Peyer's patch (tissue), 4 donors: ENCODE data around the gene DENND1B.

Experiments used
- POLR2A ChIP-seq, 2 donors: fragments of 450-650 bp; IDR thresholded peaks; one replicate each; pipeline ENCODE4 v1.5.1; 2017; ENCODE audit warnings: antibody characterized with exemption in 2 of 2, mild to moderate bottlenecking in 2 of 2, moderate library complexity in 2 of 2
- TF ChIP-seq, protein P1 (sequence below), 6 experiments: fragments of 450-650 bp in 4 of 6; fragments of 200-600 bp in 2 of 6; sonication (generic) in 1 of 6; IDR thresholded peaks; one replicate each; pipeline ENCODE4 v1.5.1; 2017 to 2019; ENCODE audit warnings: antibody characterized with exemption in 6 of 6, mild to moderate bottlenecking in 3 of 6, moderate library complexity in 1 of 6

DNA sequence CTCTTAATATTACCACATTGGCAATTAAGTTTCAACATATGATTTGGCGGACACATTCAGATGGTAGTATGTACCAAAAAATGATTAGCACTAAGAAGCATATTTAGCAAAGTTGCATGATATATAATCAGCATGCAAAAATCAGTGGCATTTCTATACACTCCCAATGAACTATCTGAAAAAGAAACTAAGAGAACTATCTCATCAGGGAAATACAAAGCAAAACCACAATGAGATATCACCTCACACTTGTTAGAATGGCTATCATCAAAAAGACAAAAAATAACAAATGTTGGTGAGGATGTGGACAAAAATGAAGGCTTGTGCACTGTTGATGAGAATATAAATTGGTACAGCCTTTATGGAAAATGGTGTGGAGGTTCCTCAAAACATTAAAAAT lies 31.4 kb upstream of the DENND1B start:
- TF ChIP-seq, protein P1, sequence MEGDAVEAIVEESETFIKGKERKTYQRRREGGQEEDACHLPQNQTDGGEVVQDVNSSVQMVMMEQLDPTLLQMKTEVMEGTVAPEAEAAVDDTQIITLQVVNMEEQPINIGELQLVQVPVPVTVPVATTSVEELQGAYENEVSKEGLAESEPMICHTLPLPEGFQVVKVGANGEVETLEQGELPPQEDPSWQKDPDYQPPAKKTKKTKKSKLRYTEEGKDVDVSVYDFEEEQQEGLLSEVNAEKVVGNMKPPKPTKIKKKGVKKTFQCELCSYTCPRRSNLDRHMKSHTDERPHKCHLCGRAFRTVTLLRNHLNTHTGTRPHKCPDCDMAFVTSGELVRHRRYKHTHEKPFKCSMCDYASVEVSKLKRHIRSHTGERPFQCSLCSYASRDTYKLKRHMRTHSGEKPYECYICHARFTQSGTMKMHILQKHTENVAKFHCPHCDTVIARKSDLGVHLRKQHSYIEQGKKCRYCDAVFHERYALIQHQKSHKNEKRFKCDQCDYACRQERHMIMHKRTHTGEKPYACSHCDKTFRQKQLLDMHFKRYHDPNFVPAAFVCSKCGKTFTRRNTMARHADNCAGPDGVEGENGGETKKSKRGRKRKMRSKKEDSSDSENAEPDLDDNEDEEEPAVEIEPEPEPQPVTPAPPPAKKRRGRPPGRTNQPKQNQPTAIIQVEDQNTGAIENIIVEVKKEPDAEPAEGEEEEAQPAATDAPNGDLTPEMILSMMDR (IDR thresholded peaks at IDR 0.05): no peak
- TF ChIP-seq POLR2A (IDR thresholded peaks at IDR 0.05): no peak
